HEK293 (cell line): Measurements from ENCODE around the gene OR10X1.

ENCODE experiments used
- CTCF ChIA-PET: fragments of 350-600 bp; formaldehyde crosslinking; extraction: SDS; loops from one replicate; lab custom pipeline; 2021; ENCODE audit warnings: antibody characterized with exemption; lab: Yijun Ruan, JAX
- POLR2A ChIA-PET: fragments of 300-600 bp; formaldehyde crosslinking; extraction: SDS; loops from one replicate; lab custom pipeline; 2020; ENCODE audit warnings: antibody characterized with exemption, inconsistent platforms; lab: Yijun Ruan, JAX
- H3K27ac ChIP-seq: fragments of 200-500 bp; sonication (Bioruptor generic); 2 replicates; pipeline ENCODE4 v1.5.1; 2014; ENCODE audit warnings: low read depth, low read length, control low read depth, inconsistent platforms; ENCODE audit errors: extremely low read depth
- H3K36me3 ChIP-seq, 2 experiments: fragments of 200-500 bp in 1 of 2; sonication (Bioruptor generic) in 1 of 2; 1 replicate in 1 of 2; 2 replicates in 1 of 2; pipeline ENCODE4 v1.5.1; 2014 to 2017; ENCODE audit warnings: inconsistent platforms in 2 of 2, low read length in 2 of 2; ENCODE audit not compliant: control insufficient read depth in 2 of 2, insufficient read depth in 1 of 2
- H3K4me1 ChIP-seq: fragments of 200-500 bp; sonication (Bioruptor generic); 2 replicates; pipeline ENCODE4 v1.5.1; 2014; ENCODE audit warnings: mild to moderate bottlenecking, low read length, inconsistent platforms; ENCODE audit not compliant: control insufficient read depth, insufficient read depth
- H3K4me3 ChIP-seq: 2 replicates; pipeline ENCODE4 v1.5.1; 2011; ENCODE audit warnings: low read depth, mild to moderate bottlenecking, control low read depth, low read length, moderate library complexity
- H3K9me3 ChIP-seq: fragments of 200-500 bp; sonication (Bioruptor generic); 2 replicates; pipeline ENCODE4 v1.5.1; 2014; ENCODE audit warnings: low read depth, low read length, inconsistent platforms; ENCODE audit not compliant: control insufficient read depth, insufficient read depth
- GLIS1 ChIP-seq: fragments of 450-650 bp; formaldehyde crosslinking; IDR thresholded peaks from 2 replicates; pipeline ENCODE4 v1.5.1; 2016; ENCODE audit warnings: missing biosample characterization, missing genetic modification characterization
- SP7 ChIP-seq: fragments of 450-650 bp; formaldehyde crosslinking; IDR thresholded peaks from 2 replicates; pipeline ENCODE4 v1.5.1; 2016; ENCODE audit warnings: missing biosample characterization, missing genetic modification characterization
- ZBTB48 ChIP-seq: fragments of 450-650 bp; formaldehyde crosslinking; IDR thresholded peaks from 2 replicates; pipeline ENCODE4 v1.5.1; 2016; ENCODE audit warnings: missing biosample characterization, missing genetic modification characterization
- ZBTB8A ChIP-seq: fragments of 450-650 bp; formaldehyde crosslinking; IDR thresholded peaks from 2 replicates; pipeline ENCODE4 v1.5.1; 2016; ENCODE audit warnings: missing biosample characterization, missing genetic modification characterization
- ZEB2 ChIP-seq: fragments of 450-650 bp; formaldehyde crosslinking; IDR thresholded peaks from 2 replicates; pipeline ENCODE4 v1.5.1; 2016; ENCODE audit warnings: missing biosample characterization, missing genetic modification characterization
- ZFP41 ChIP-seq: fragments of 450-650 bp; formaldehyde crosslinking; IDR thresholded peaks from 2 replicates; pipeline ENCODE4 v1.5.1; 2016; ENCODE audit warnings: missing biosample characterization, missing genetic modification characterization, borderline replicate concordance
- ZNF121 ChIP-seq: fragments of 450-650 bp; formaldehyde crosslinking; IDR thresholded peaks from 2 replicates; pipeline ENCODE4 v1.5.1; 2016; ENCODE audit warnings: missing biosample characterization, missing genetic modification characterization
- ZNF16 ChIP-seq: fragments of 450-650 bp; formaldehyde crosslinking; IDR thresholded peaks from 2 replicates; pipeline ENCODE4 v1.5.1; 2016; ENCODE audit warnings: low read depth, missing biosample characterization, missing genetic modification characterization
- ZNF302 ChIP-seq: fragments of 450-650 bp; formaldehyde crosslinking; IDR thresholded peaks from 2 replicates; pipeline ENCODE4 v1.5.1; 2016; ENCODE audit warnings: missing biosample characterization, missing genetic modification characterization, low read depth
- ZNF341 ChIP-seq: fragments of 450-650 bp; formaldehyde crosslinking; IDR thresholded peaks from 2 replicates; pipeline ENCODE4; 2016; ENCODE audit warnings: low read depth, missing biosample characterization, missing genetic modification characterization
- ZNF398 ChIP-seq: fragments of 450-650 bp; formaldehyde crosslinking; IDR thresholded peaks from 2 replicates; pipeline ENCODE4 v1.5.1; 2017; ENCODE audit warnings: missing biosample characterization, missing genetic modification characterization
- ZNF404 ChIP-seq: fragments of 450-650 bp; formaldehyde crosslinking; IDR thresholded peaks from 2 replicates; pipeline ENCODE4 v1.5.1; 2017; ENCODE audit warnings: missing biosample characterization, missing genetic modification characterization
- ZNF423 ChIP-seq: fragments of 450-650 bp; formaldehyde crosslinking; IDR thresholded peaks from 2 replicates; pipeline ENCODE4 v1.5.1; 2016; ENCODE audit warnings: missing biosample characterization, missing genetic modification characterization
- ZNF544 ChIP-seq: fragments of 450-650 bp; formaldehyde crosslinking; IDR thresholded peaks from 2 replicates; pipeline ENCODE4 v1.5.0; 2017; ENCODE audit warnings: missing biosample characterization, missing genetic modification characterization
- ZNF626 ChIP-seq: fragments of 450-650 bp; sonication (Bioruptor Pico); formaldehyde crosslinking; IDR thresholded peaks from 2 replicates; pipeline ENCODE4 v1.5.1; 2018; ENCODE audit warnings: missing biosample characterization, missing genetic modification characterization, inconsistent platforms
- ZNF776 ChIP-seq: fragments of 450-650 bp; formaldehyde crosslinking; IDR thresholded peaks from 2 replicates; pipeline ENCODE4 v1.5.0; 2017; ENCODE audit warnings: missing biosample characterization, missing genetic modification characterization, borderline replicate concordance
- ZNF791 ChIP-seq: fragments of 450-650 bp; formaldehyde crosslinking; IDR thresholded peaks from 2 replicates; pipeline ENCODE4 v1.5.1; 2016; ENCODE audit warnings: missing biosample characterization, missing genetic modification characterization
- TF ChIP-seq, protein P1 (sequence below): fragments of 450-650 bp; IDR thresholded peaks from 2 replicates; pipeline ENCODE4 v1.5.1; 2018; ENCODE audit warnings: missing biosample characterization, mild to moderate bottlenecking, missing genetic modification characterization
- TF ChIP-seq, protein P2 (sequence below): fragments of 450-650 bp; formaldehyde crosslinking; IDR thresholded peaks from 2 replicates; pipeline ENCODE4 v1.5.1; 2016; ENCODE audit warnings: missing biosample characterization, missing genetic modification characterization
- TF ChIP-seq, protein P3 (sequence below): fragments of 450-650 bp; formaldehyde crosslinking; IDR thresholded peaks from 2 replicates; pipeline ENCODE4 v1.5.1; 2016; ENCODE audit warnings: missing biosample characterization, missing genetic modification characterization, borderline replicate concordance

OR10X1 gene

GRCh38 chr1:158554352-158554751, 25.3 kb downstream of the OR10X1 start, which contains the start of gene OR6Y1 (continued):
- TF ChIP-seq GLIS1 (tag by site-specific recombination) (no peak), ZNF121 (tag by site-specific recombination) (no peak), ZNF423 (tag by site-specific recombination) (no peak), ZNF302 (no peak), ZBTB8A (no peak), ZFP41 (tag by site-specific recombination) (no peak), ZNF404 (tag by site-specific recombination) (no peak)
- TF ChIP-seq, protein P1, sequence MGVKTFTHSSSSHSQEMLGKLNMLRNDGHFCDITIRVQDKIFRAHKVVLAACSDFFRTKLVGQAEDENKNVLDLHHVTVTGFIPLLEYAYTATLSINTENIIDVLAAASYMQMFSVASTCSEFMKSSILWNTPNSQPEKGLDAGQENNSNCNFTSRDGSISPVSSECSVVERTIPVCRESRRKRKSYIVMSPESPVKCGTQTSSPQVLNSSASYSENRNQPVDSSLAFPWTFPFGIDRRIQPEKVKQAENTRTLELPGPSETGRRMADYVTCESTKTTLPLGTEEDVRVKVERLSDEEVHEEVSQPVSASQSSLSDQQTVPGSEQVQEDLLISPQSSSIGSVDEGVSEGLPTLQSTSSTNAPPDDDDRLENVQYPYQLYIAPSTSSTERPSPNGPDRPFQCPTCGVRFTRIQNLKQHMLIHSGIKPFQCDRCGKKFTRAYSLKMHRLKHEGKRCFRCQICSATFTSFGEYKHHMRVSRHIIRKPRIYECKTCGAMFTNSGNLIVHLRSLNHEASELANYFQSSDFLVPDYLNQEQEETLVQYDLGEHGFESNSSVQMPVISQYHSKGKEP (tag by site-specific recombination) = no peak
- TF ChIP-seq, protein P2, sequence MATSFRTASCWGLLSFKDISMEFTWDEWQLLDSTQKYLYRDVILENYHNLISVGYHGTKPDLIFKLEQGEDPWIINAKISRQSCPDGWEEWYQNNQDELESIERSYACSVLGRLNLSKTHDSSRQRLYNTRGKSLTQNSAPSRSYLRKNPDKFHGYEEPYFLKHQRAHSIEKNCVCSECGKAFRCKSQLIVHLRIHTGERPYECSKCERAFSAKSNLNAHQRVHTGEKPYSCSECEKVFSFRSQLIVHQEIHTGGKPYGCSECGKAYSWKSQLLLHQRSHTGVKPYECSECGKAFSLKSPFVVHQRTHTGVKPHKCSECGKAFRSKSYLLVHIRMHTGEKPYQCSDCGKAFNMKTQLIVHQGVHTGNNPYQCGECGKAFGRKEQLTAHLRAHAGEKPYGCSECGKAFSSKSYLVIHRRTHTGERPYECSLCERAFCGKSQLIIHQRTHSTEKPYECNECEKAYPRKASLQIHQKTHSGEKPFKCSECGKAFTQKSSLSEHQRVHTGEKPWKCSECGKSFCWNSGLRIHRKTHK = no peak

GRCh38 chr1:158552296-158552695, 27.4 kb downstream of the OR10X1 start:
- Histone ChIP-seq H3K4me1 (no peaks in the 10 kb centered on the region), H3K36me3 (no peaks in the 10 kb centered on the region), H3K4me3 (no peak overlapping the region), H3K9me3 (no peaks in the 10 kb centered on the region), H3K27ac (no peak overlapping the region)
- TF ChIP-seq ZNF544 (tag by site-specific recombination) (no peak), ZBTB48 (tag by site-specific recombination) (no peak), ZNF776 (no peak), ZNF341 (no peak), ZNF791 (tag by site-specific recombination) (no peak), ZNF16 (tag by site-specific recombination) (no peak), ZNF398 (tag by site-specific recombination) (no peak), ZEB2 (tag by site-specific recombination) (no peak), ZNF626 (tag by site-specific recombination) (no peak), SP7 (tag by site-specific recombination) (no peak)
- TF ChIP-seq, protein P1 (tag by site-specific recombination) = no peak
- TF ChIP-seq, protein P3, sequence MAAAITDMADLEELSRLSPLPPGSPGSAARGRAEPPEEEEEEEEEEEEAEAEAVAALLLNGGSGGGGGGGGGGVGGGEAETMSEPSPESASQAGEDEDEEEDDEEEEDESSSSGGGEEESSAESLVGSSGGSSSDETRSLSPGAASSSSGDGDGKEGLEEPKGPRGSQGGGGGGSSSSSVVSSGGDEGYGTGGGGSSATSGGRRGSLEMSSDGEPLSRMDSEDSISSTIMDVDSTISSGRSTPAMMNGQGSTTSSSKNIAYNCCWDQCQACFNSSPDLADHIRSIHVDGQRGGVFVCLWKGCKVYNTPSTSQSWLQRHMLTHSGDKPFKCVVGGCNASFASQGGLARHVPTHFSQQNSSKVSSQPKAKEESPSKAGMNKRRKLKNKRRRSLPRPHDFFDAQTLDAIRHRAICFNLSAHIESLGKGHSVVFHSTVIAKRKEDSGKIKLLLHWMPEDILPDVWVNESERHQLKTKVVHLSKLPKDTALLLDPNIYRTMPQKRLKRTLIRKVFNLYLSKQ (tag by site-specific recombination) = no peak
- ChIA-PET CTCF (no interaction called here), POLR2A (no interaction called here)
